ENCODE results near the gene ATG10.
"Not testable (repeated sequence)": the region's sequence is repeated elsewhere in the genome, so short reads cannot be mapped to it uniquely, and the experiment has no call there.

Gene ATG10

GRCh38 chr5:82106207-82106606, 134.4 kb downstream of the ATG10 start:
- DNase-seq, result no peak
- no peaks in the 10 kb centered on the region for H3K9me3 ChIP-seq
- intact Hi-C loops (cut with DNase I; ENCODE audit: low total_unique reads), result no loop called here
- no peaks in the 10 kb centered on the region for H3K36me3 ChIP-seq
- H3K27ac ChIP-seq, result peak overlapping the region in 1 of 2 donors; percentile 38
- peaks cover 0 to 33% (median 14%) of the 10 kb centered on the region in 4 donors for H3K4me1 ChIP-seq
- no peaks in the 10 kb centered on the region for H3K27me3 ChIP-seq
- no peak for TF ChIP-seq CTCF (IDR thresholded peaks at IDR 0.05)
- H3K4me3 ChIP-seq, result no peak overlapping the region

- intact Hi-C loops (cut with DNase I; ENCODE audit: low total_unique reads), result no loop called here
- no peak for TF ChIP-seq CTCF (IDR thresholded peaks at IDR 0.05)
- Histone ChIP-seq H3K27ac (peak overlapping the region; percentile 18 to 38), H3K4me1 (peaks cover 0 to 29% (median 14%) of the 10 kb centered on the region in 4 donors), H3K27me3 (no peaks in the 10 kb centered on the region), H3K36me3 (no peaks in the 10 kb centered on the region), H3K9me3 (no peaks in the 10 kb centered on the region), H3K4me3 (no peak overlapping the region)
- no peak for DNase-seq
Measured at GRCh38 chr5:82106756-82107155, 134.9 kb downstream of the ATG10 start.

GRCh38 chr5:82107267-82107666, 135.4 kb downstream of the ATG10 start:
- Histone ChIP-seq H3K9me3 (no peaks in the 10 kb centered on the region), H3K27me3 (no peaks in the 10 kb centered on the region), H3K36me3 (no peaks in the 10 kb centered on the region), H3K4me1 (peaks cover 0 to 29% (median 14%) of the 10 kb centered on the region in 4 donors), H3K4me3 (no peak overlapping the region), H3K27ac (peak overlapping the region; percentile 18 to 38)
- intact Hi-C loops (cut with DNase I; ENCODE audit: low total_unique reads), result no loop called here
- TF ChIP-seq CTCF (IDR thresholded peaks at IDR 0.05), result no peak
- no peak for DNase-seq

GRCh38 chr5:82109013-82109412, 137.2 kb downstream of the ATG10 start:
- TF ChIP-seq CTCF (IDR thresholded peaks at IDR 0.05), result no peak
- Histone ChIP-seq H3K36me3 (no peaks in the 10 kb centered on the region), H3K4me3 (no peak overlapping the region), H3K27ac (no peak overlapping the region), H3K4me1 (peaks cover 0 to 29% (median 14%) of the 10 kb centered on the region in 4 donors), H3K27me3 (no peaks in the 10 kb centered on the region), H3K9me3 (no peaks in the 10 kb centered on the region)
- no peak for DNase-seq
- intact Hi-C loops (cut with DNase I; ENCODE audit: low total_unique reads), result no loop called here

GRCh38 chr5:82109915-82110314, 138.1 kb downstream of the ATG10 start:
- H3K9me3 ChIP-seq; H3K27me3 ChIP-seq; DNase-seq; H3K4me3 ChIP-seq; H3K36me3 ChIP-seq; intact Hi-C loops (cut with DNase I; ENCODE audit: low total_unique reads); H3K27ac ChIP-seq: not testable (repeated sequence)
- peaks cover 0 to 29% (median 14%) of the 10 kb centered on the region in 4 donors for H3K4me1 ChIP-seq

- Histone ChIP-seq H3K9me3 (no peaks in the 10 kb centered on the region), H3K27ac (no peak overlapping the region), H3K27me3 (no peaks in the 10 kb centered on the region), H3K4me1 (peaks cover 0 to 19% (median 13%) of the 10 kb centered on the region in 4 donors), H3K4me3 (no peak overlapping the region), H3K36me3 (no peaks in the 10 kb centered on the region)
- TF ChIP-seq CTCF (IDR thresholded peaks at IDR 0.05), result no peak
- intact Hi-C loops (cut with DNase I; ENCODE audit: low total_unique reads), result no loop called here
- no peak for DNase-seq
Measured at GRCh38 chr5:82111191-82111590, 139.4 kb downstream of the ATG10 start.

All from tibial artery (tissue), 4 donors.